Trophoblast cell (in vitro differentiated cells and primary cell): Measurements from ENCODE around the gene ELOF1.

Source experiments
- DNase-seq, 2 donors: peaks; one replicate each; pipeline ENCODE4 v3.0.0-alpha.2; 2016
- H2AFZ ChIP-seq: 2 replicates; pipeline ENCODE4 v1.6.1; 2013; ENCODE audit warnings: low read length, moderate library complexity, mild to moderate bottlenecking; ENCODE audit not compliant: insufficient read depth, poor library complexity
- H2AK5ac ChIP-seq: 2 replicates; pipeline ENCODE4 v1.6.1; 2013; ENCODE audit warnings: mild to moderate bottlenecking, low read length
- H2BK120ac ChIP-seq: 2 replicates; pipeline ENCODE4 v1.6.1; 2013; ENCODE audit warnings: low read length, mild to moderate bottlenecking, moderate library complexity; ENCODE audit not compliant: insufficient read depth, poor library complexity
- H2BK12ac ChIP-seq: 2 replicates; pipeline ENCODE4 v1.6.1; 2013; ENCODE audit warnings: mild to moderate bottlenecking, low read length, moderate library complexity
- H2BK5ac ChIP-seq: 2 replicates; pipeline ENCODE4 v1.6.1; 2013; ENCODE audit warnings: low read length, low read depth, moderate library complexity, mild to moderate bottlenecking; ENCODE audit not compliant: poor library complexity
- H3K14ac ChIP-seq: 2 replicates; pipeline ENCODE4 v1.6.1; 2013; ENCODE audit warnings: mild to moderate bottlenecking, low read length
- H3K18ac ChIP-seq: 2 replicates; pipeline ENCODE4 v1.6.1; 2013; ENCODE audit warnings: mild to moderate bottlenecking, low read length
- H3K23ac ChIP-seq: 2 replicates; pipeline ENCODE4 v1.6.1; 2013; ENCODE audit warnings: low read length
- H3K27ac ChIP-seq: 2 replicates; pipeline ENCODE4 v1.5.1; 2013; ENCODE audit warnings: low read depth, mild to moderate bottlenecking, inconsistent platforms, low read length, moderate library complexity
- H3K27me3 ChIP-seq: 2 replicates; pipeline ENCODE4 v1.6.1; 2013; ENCODE audit warnings: inconsistent platforms, mild to moderate bottlenecking, low read length, moderate library complexity; ENCODE audit not compliant: insufficient read depth
- H3K36me3 ChIP-seq, 2 experiments: 1 replicate in 1 of 2; 2 replicates in 1 of 2; pipeline ENCODE4 v1.6.1; 2013; ENCODE audit warnings: low read length in 2 of 2, mild to moderate bottlenecking in 2 of 2, moderate library complexity in 1 of 2; ENCODE audit not compliant: insufficient read depth in 2 of 2, control insufficient read depth in 1 of 2
- H3K4ac ChIP-seq: 2 replicates; pipeline ENCODE4 v1.6.1; 2013; ENCODE audit warnings: low read depth, mild to moderate bottlenecking, low read length, moderate library complexity
- H3K4me1 ChIP-seq, 2 experiments: 1 replicate in 1 of 2; 2 replicates in 1 of 2; pipeline ENCODE4 v1.6.1; 2013; ENCODE audit warnings: low read length in 2 of 2, mild to moderate bottlenecking in 2 of 2, moderate library complexity in 1 of 2; ENCODE audit not compliant: insufficient read depth in 2 of 2, control insufficient read depth in 1 of 2
- H3K4me2 ChIP-seq: 2 replicates; pipeline ENCODE4 v1.6.1; 2013; ENCODE audit warnings: inconsistent platforms, mild to moderate bottlenecking, low read length, moderate library complexity
- H3K4me3 ChIP-seq: 2 replicates; pipeline ENCODE4 v1.5.1; 2013; ENCODE audit warnings: mild to moderate bottlenecking, low read depth, low read length, inconsistent platforms
- H3K79me1 ChIP-seq: one replicate; pipeline ENCODE4 v1.6.1; 2013; ENCODE audit warnings: low read length
- H3K79me2 ChIP-seq: 2 replicates; pipeline ENCODE4 v1.6.1; 2013; ENCODE audit warnings: low read length, mild to moderate bottlenecking; ENCODE audit not compliant: control insufficient read depth, insufficient read depth, poor library complexity
- H3K9ac ChIP-seq: 2 replicates; pipeline ENCODE4 v1.6.1; 2013; ENCODE audit warnings: mild to moderate bottlenecking, low read length
- H3K9me3 ChIP-seq: 2 replicates; pipeline ENCODE4 v1.6.1; 2013; ENCODE audit warnings: low read depth, mild to moderate bottlenecking, control low read depth, inconsistent platforms, low read length; ENCODE audit not compliant: insufficient read depth
- H4K12ac ChIP-seq: 2 replicates; pipeline ENCODE4 v1.6.1; 2013; ENCODE audit warnings: low read depth, mild to moderate bottlenecking, low read length, moderate library complexity
- H4K8ac ChIP-seq: 2 replicates; pipeline ENCODE4 v1.6.1; 2013; ENCODE audit warnings: low read depth, mild to moderate bottlenecking, low read length, moderate library complexity
- H4K91ac ChIP-seq: one replicate; pipeline ENCODE4 v1.6.1; 2013; ENCODE audit warnings: low read depth, mild to moderate bottlenecking, low read length, moderate library complexity
- WGBS: extraction: QIAGEN DNeasy Blood & Tissue Kit; methylation state at CpG from one replicate; pipeline ENCODE4 v1.1.7; 2013; ENCODE audit warnings: missing lambda C conversion rate; ENCODE audit not compliant: insufficient read length, insufficient coverage; ENCODE audit errors: extremely low coverage; 5-methylcytosine and 5-hydroxymethylcytosine counted together

The ELOF1 gene

DNA sequence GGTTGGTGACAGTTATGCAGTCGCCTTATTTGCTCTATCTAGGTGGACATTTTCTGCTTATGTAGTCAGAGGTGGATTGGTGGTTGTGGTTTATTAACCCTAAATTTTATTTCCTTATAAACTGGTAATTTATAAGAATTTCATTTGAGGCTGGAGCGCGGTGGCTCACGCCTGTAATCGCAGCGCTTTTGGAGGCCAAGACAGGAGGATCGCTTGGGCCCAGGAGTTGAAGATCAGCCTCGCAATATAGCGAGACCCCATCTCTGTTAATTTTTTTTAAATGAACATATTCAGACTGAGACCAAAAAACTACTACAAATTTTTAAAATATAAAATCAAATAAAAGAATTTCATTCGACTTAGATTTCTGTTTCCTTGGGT, 39.1 kb upstream of the ELOF1 start:
- no CpG with 5 or more reads among the region's 10 CpGs for WGBS
- Histone ChIP-seq H2AK5ac (peak overlapping the region; percentile 96), H4K8ac (peak overlapping the region; percentile 100), H3K9ac (peak overlapping the region; percentile 97), H3K79me1 (peaks cover 7% of the 10 kb centered on the region), H3K4ac (peak overlapping the region; percentile 96), H3K27me3 (no peaks in the 10 kb centered on the region), H2BK5ac (no peak overlapping the region), H2BK12ac (no peak overlapping the region), H3K23ac (no peak overlapping the region), H3K4me3 (peak overlapping the region; percentile 95), H2BK120ac (no peak overlapping the region), H3K18ac (peak overlapping the region; percentile 99), H3K27ac (no peak overlapping the region), H2AFZ (no peak overlapping the region), H3K9me3 (no peaks in the 10 kb centered on the region), H4K12ac (peak overlapping the region; percentile 100), H3K14ac (peak overlapping the region; percentile 99), H3K4me1 (peaks cover 4 to 8% of the 10 kb centered on the region in 2 experiments), H4K91ac (peak overlapping the region; percentile 97), H3K36me3 (peaks cover 7 to 10% of the 10 kb centered on the region in 2 experiments), H3K79me2 (peaks cover 23% of the 10 kb centered on the region), H3K4me2 (peak overlapping the region; percentile 71)
- no peak for DNase-seq

DNA sequence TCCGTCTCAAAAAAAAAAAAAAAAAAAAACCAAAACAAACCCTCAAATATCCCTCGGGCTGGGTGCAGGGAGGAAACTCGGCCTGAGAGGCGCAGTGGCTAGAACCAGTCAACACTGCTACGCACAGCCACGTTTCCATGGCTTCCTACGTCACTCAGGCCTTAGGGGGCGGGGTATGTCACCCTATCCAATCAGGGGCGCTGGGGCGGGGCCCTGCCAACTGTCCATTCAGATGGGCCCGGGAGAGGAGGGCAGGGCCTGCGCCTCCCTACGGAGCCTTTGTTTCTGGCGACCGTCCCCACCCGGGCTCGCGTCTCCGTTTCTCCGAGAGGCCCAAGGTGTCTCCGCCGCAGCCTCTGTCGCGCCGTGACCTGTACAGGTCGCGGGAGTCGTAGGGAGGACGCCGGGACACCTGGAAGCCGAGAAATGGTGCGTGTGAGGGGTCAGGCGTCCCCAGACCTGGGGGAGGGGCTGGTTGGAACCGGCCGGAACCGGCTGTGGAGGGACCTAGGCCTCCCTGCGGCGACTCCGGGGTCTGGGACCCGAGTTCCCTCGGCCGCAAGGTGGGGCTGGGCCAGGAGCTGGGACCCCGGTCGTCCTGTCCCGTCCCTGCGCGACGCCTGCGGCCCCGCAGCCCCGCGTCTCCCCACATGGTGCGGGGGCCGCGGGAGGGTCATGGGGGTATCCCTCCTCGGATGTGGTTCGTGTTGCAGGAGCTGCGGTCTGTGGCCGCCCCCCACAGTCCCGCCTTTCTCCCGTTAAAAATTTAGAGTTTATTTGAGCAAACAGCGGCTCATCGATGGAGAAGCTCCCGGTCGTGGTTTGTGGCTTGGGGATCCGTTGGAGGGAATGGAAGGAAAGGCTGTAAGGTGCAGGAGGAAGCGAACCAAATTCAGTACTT, 38.4 kb upstream of the ELOF1 start, which contains the start of gene ZNF627:
TSS of gene ZNF627 (plus strand) at position 282 of the 901 bp plus-strand sequence. CDS start at position 427, 145 bp downstream.
- Histone ChIP-seq H3K14ac (peak within 1 kb of the TSS; percentile 99), H3K27ac (peak within 1 kb of the TSS; percentile 92), H2AFZ (peak within 1 kb of the TSS; percentile 72), H2AK5ac (peak within 1 kb of the TSS; percentile 96), H3K4me3 (peak within 1 kb of the TSS; percentile 95), H3K18ac (peak within 1 kb of the TSS; percentile 99), H3K4me2 (peak within 1 kb of the TSS; percentile 71), H3K79me1 (peaks cover 7% of the 10 kb centered on the region), H2BK5ac (peak within 1 kb of the TSS; percentile 98), H2BK12ac (peak within 1 kb of the TSS; percentile 51), H4K12ac (peak within 1 kb of the TSS; percentile 100), H3K79me2 (peaks cover 21% of the 10 kb centered on the region), H3K9me3 (no peaks in the 10 kb centered on the region), H3K4ac (peak within 1 kb of the TSS; percentile 96), H4K91ac (peak within 1 kb of the TSS; percentile 97), H4K8ac (peak within 1 kb of the TSS; percentile 100), H3K4me1 (peaks cover 4 to 8% of the 10 kb centered on the region in 2 experiments), H3K23ac (no peak within 1 kb of the TSS), H3K9ac (peak within 1 kb of the TSS; percentile 97), H3K27me3 (no peaks in the 10 kb centered on the region), H2BK120ac (peak within 1 kb of the TSS; percentile 96), H3K36me3 (peaks cover 7 to 8% of the 10 kb centered on the region in 2 experiments)
- DNase-seq, result peak; percentile 99
- WGBS, result no CpG with 5 or more reads among the region's 67 CpGs

DNA sequence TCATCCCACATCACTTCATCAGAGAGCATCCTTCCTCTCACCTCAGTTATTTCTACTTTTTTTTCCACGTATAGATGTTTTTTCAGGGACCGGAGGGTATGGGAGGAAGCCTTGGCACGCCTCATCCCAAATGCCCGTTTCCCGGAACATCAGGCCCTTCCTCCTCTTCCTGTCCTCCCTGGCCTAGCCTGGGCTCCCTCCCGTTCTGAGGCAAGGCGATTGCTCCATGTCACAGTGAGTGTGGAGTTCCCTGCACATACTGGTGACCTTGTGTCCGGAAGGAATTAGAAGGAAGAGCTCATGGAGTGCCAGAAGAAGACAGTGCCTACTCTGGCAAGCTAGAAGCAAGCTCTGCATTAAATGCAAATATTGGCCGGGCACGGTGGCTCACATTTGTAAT, 37.1 kb upstream of the ELOF1 start:
- Histone ChIP-seq H2BK12ac (no peak overlapping the region), H4K91ac (no peak overlapping the region), H2AK5ac (peak overlapping the region; percentile 9), H3K9me3 (no peaks in the 10 kb centered on the region), H2BK120ac (no peak overlapping the region), H4K12ac (no peak overlapping the region), H3K14ac (no peak overlapping the region), H3K18ac (no peak overlapping the region), H3K4me3 (no peak overlapping the region), H3K79me2 (peaks cover 17% of the 10 kb centered on the region), H3K27me3 (no peaks in the 10 kb centered on the region), H3K27ac (no peak overlapping the region), H3K4me1 (peaks cover 4 to 8% of the 10 kb centered on the region in 2 experiments), H3K79me1 (peaks cover 7% of the 10 kb centered on the region), H3K23ac (no peak overlapping the region), H3K4ac (no peak overlapping the region), H3K4me2 (no peak overlapping the region), H3K36me3 (peaks cover 5 to 8% of the 10 kb centered on the region in 2 experiments), H4K8ac (peak overlapping the region; percentile 32), H2AFZ (peak overlapping the region; percentile 3), H2BK5ac (no peak overlapping the region), H3K9ac (peak overlapping the region; percentile 3)
- no peak for DNase-seq
- no CpG with 5 or more reads among the region's 10 CpGs for WGBS

GRCh38 chr19:11594084-11594483, 35.1 kb upstream of the ELOF1 start:
- no peak overlapping the region for H3K4me2 ChIP-seq
- no peak overlapping the region for H3K4me3 ChIP-seq
- H3K36me3 ChIP-seq, result peaks cover 4% of the 10 kb centered on the region in 2 experiments
- H4K91ac ChIP-seq, result no peak overlapping the region
- no peak overlapping the region for H4K12ac ChIP-seq
- no peak for DNase-seq
- no peak overlapping the region for H3K4ac ChIP-seq
- WGBS, result no CpG with 5 or more reads among the region's 4 CpGs
- H3K14ac ChIP-seq, result no peak overlapping the region
- no peak overlapping the region for H2BK5ac ChIP-seq
- peaks cover 7% of the 10 kb centered on the region for H3K79me1 ChIP-seq
- no peaks in the 10 kb centered on the region for H3K27me3 ChIP-seq
- H3K27ac ChIP-seq, result no peak overlapping the region
- H3K79me2 ChIP-seq, result peaks cover 11% of the 10 kb centered on the region
- H2BK12ac ChIP-seq, result no peak overlapping the region
- no peak overlapping the region for H3K18ac ChIP-seq
- H4K8ac ChIP-seq, result no peak overlapping the region
- no peak overlapping the region for H2AFZ ChIP-seq
- H3K9me3 ChIP-seq, result no peaks in the 10 kb centered on the region
- peaks cover 2% of the 10 kb centered on the region in 2 experiments for H3K4me1 ChIP-seq
- H2AK5ac ChIP-seq, result no peak overlapping the region
- H3K9ac ChIP-seq, result no peak overlapping the region
- H3K23ac ChIP-seq, result no peak overlapping the region
- no peak overlapping the region for H2BK120ac ChIP-seq
